SK-N-MC (cell line): Measurements from ENCODE around the gene IQCE.

Experiments
- EZH2 ChIP-seq: fragments of 200-600 bp; sonication (generic); IDR thresholded peaks from one replicate; pipeline ENCODE4 v1.6.1; 2017; ENCODE audit warnings: antibody characterized with exemption
- FOXP2 ChIP-seq: optimal IDR thresholded peaks from 2 replicates; pipeline ENCODE3; 2011; ENCODE audit warnings: mild to moderate bottlenecking, moderate library complexity; ENCODE audit not compliant: insufficient read depth; ENCODE audit errors: extremely low read length, control extremely low read depth
- POLR2AphosphoS5 ChIP-seq: IDR thresholded peaks from 2 replicates; pipeline ENCODE4 v1.6.1; 2012; ENCODE audit warnings: mild to moderate bottlenecking, low read depth, low read length, borderline replicate concordance

GRCh38 chr7:2605608-2606538, 47.1 kb downstream of the IQCE start:
- no peak for TF ChIP-seq EZH2
- no peak for TF ChIP-seq POLR2AphosphoS5
- TF ChIP-seq FOXP2, result no peak
